ENCODE results near the gene RAB24. TPM values are rescaled to one million over a fixed set of nuclear protein-coding genes. Genes with fewer than 3 reads are reported as not detected.

Gene RAB24
- total and polyA plus RNA-seq, 4 donors: 8.5 to 19.0 (median 12.0) TPM

- H3K27me3 ChIP-seq (ENCODE audit: control insufficient read depth in 4 of 4, insufficient read depth in 4 of 4, low read length in 3 of 4): no peaks in the 10 kb centered on the region
- H3K27ac ChIP-seq (ENCODE audit: low read depth in 1 of 2, low read length in 2 of 2): no peak overlapping the region
- peak; percentile 80 for DNase-seq (ENCODE audit: low spot score)
- 25% methylated on average over 7 of the region's 7 CpGs for WGBS
- no peaks in the 10 kb centered on the region for H3K9me3 ChIP-seq (ENCODE audit: control insufficient read depth in 4 of 4, low read length in 3 of 4)
- peak; percentile 94 for TF ChIP-seq CTCF (IDR thresholded peaks at IDR 0.05; ENCODE audit: low read depth, low read length, missing input control)
- TF ChIP-seq EGR1 (IDR thresholded peaks at IDR 0.05; ENCODE audit: low read depth in 2 of 2): no peak
- no peak for TF ChIP-seq ATF3 (IDR thresholded peaks at IDR 0.05)
- peak; percentile 52 for TF ChIP-seq YY1 (IDR thresholded peaks at IDR 0.05)
- TF ChIP-seq MAX (IDR thresholded peaks at IDR 0.05): no peak
- no peak for TF ChIP-seq TAF1 (conservative IDR thresholded peaks at IDR 0.05)
- TF ChIP-seq FOXA1 (IDR thresholded peaks at IDR 0.05): no peak
- TF ChIP-seq RAD21 (IDR thresholded peaks at IDR 0.05): peak; percentile 98 to 99
- peak in 1 of 2 donors; percentile 52 for TF ChIP-seq GABPA (IDR thresholded peaks at IDR 0.05 in 1 of 2, conservative IDR thresholded peaks at IDR 0.05 in 1 of 2)
- TF ChIP-seq ZBTB33 (IDR thresholded peaks at IDR 0.05): no peak
- peak; percentile 22 for TF ChIP-seq REST (IDR thresholded peaks at IDR 0.05)
- TF ChIP-seq HNF4G (IDR thresholded peaks at IDR 0.05): peak; percentile 74
- TF ChIP-seq JUND (IDR thresholded peaks at IDR 0.05): peak in 1 of 2 donors; percentile 48
- TF ChIP-seq SP1 (IDR thresholded peaks at IDR 0.05): peak; percentile 74
- TF ChIP-seq RXRA (IDR thresholded peaks at IDR 0.05): peak; percentile 51 to 78
- peak; percentile 82 to 97 for TF ChIP-seq HNF4A (conservative IDR thresholded peaks at IDR 0.05)
- no peak for TF ChIP-seq NR2F2 (IDR thresholded peaks at IDR 0.05)
- TF ChIP-seq FOXA2 (IDR thresholded peaks at IDR 0.05): no peak
- H3K4me3 ChIP-seq (ENCODE audit: low read depth in 1 of 3, low read length in 3 of 3): no peak overlapping the region
- no peak overlapping the region for H3K9ac ChIP-seq (ENCODE audit: low read depth in 1 of 2, low read length in 2 of 2)
- peaks cover 1 to 6% (median 4%) of the 10 kb centered on the region in 4 donors for H3K4me1 ChIP-seq (ENCODE audit: control insufficient read depth in 4 of 4, insufficient read depth in 4 of 4, low read length in 3 of 4)
- no peaks in the 10 kb centered on the region for H3K36me3 ChIP-seq (ENCODE audit: control insufficient read depth in 4 of 4, insufficient read depth in 3 of 4, low read depth in 1 of 4, low read length in 3 of 4)
These were observed 14.4 kb upstream of the RAB24 start for GRCh38 chr5:177317959-177318377.
